HEK293T (cell line): ENCODE data around the gene GHRHR.

Source experiments
- CTCF ChIA-PET: fragments of 350-600 bp; formaldehyde crosslinking; extraction: SDS; loops from one replicate; lab custom pipeline; 2021; ENCODE audit warnings: antibody characterized with exemption, inconsistent platforms; lab: Yijun Ruan, JAX
- POLR2A ChIA-PET: fragments of 350-600 bp; formaldehyde crosslinking; extraction: SDS; loops from one replicate; lab custom pipeline; 2020; ENCODE audit warnings: antibody characterized with exemption, inconsistent platforms; lab: Yijun Ruan, JAX
- DNase-seq: peaks from one replicate; pipeline ENCODE4 v3.0.0; 2012; ENCODE audit warnings: mixed read lengths; ENCODE audit errors: extremely low spot score
- ARNT ChIP-seq: fragments of 450-650 bp; IDR thresholded peaks from 2 replicates; pipeline ENCODE4 v1.6.1; 2017; ENCODE audit warnings: mild to moderate bottlenecking
- BHLHE40 ChIP-seq: fragments of 450-650 bp; IDR thresholded peaks from 2 replicates; pipeline ENCODE4 v1.6.1; 2016; ENCODE audit warnings: mild to moderate bottlenecking, moderate library complexity, borderline replicate concordance
- CTBP1 ChIP-seq: fragments of 450-650 bp; IDR thresholded peaks from 2 replicates; pipeline ENCODE4 v1.6.1; 2016; ENCODE audit warnings: borderline replicate concordance
- ELF4 ChIP-seq: fragments of 450-650 bp; IDR thresholded peaks from 2 replicates; pipeline ENCODE4 v1.6.1; 2017; ENCODE audit warnings: antibody characterized with exemption
- FOXA1 ChIP-seq: fragments of 450-650 bp; IDR thresholded peaks from 2 replicates; pipeline ENCODE4 v1.6.1; 2016; ENCODE audit warnings: mild to moderate bottlenecking
- FOXK2 ChIP-seq: fragments of 450-650 bp; IDR thresholded peaks from 2 replicates; pipeline ENCODE4 v1.6.1; 2016; ENCODE audit warnings: mild to moderate bottlenecking
- FOXM1 ChIP-seq: fragments of 450-650 bp; IDR thresholded peaks from 2 replicates; pipeline ENCODE4 v1.6.1; 2017; ENCODE audit warnings: mild to moderate bottlenecking, borderline replicate concordance
- HDGF ChIP-seq: fragments of 450-650 bp; IDR thresholded peaks from 2 replicates; pipeline ENCODE4 v1.6.1; 2017; ENCODE audit warnings: antibody characterized with exemption, borderline replicate concordance
- L3MBTL2 ChIP-seq: fragments of 450-650 bp; conservative IDR thresholded peaks from 2 replicates; pipeline ENCODE4 v1.6.1; 2016; ENCODE audit warnings: mild to moderate bottlenecking
- LEF1 ChIP-seq: fragments of 450-650 bp; IDR thresholded peaks from 2 replicates; pipeline ENCODE4 v1.6.1; 2017; ENCODE audit warnings: mild to moderate bottlenecking, borderline replicate concordance
- NFRKB ChIP-seq: fragments of 450-650 bp; IDR thresholded peaks from 2 replicates; pipeline ENCODE4 v1.6.1; 2016; ENCODE audit warnings: mild to moderate bottlenecking, moderate library complexity
- PKNOX1 ChIP-seq: fragments of 450-650 bp; IDR thresholded peaks from 2 replicates; pipeline ENCODE4 v1.6.1; 2016
- SP1 ChIP-seq: fragments of 450-650 bp; IDR thresholded peaks from 2 replicates; pipeline ENCODE4 v1.6.1; 2017
- SUZ12 ChIP-seq: fragments of 450-650 bp; IDR thresholded peaks from 2 replicates; pipeline ENCODE4 v1.6.1; 2016; ENCODE audit warnings: mild to moderate bottlenecking
- TARDBP ChIP-seq: fragments of 450-650 bp; IDR thresholded peaks from 2 replicates; pipeline ENCODE4 v1.6.1; 2016
- ZNF384 ChIP-seq: fragments of 450-650 bp; IDR thresholded peaks from 2 replicates; pipeline ENCODE4 v1.6.1; 2016

GHRHR gene

GRCh38 chr7:30985756-30986155 lies 22.0 kb downstream of the GHRHR start:
- CTCF ChIA-PET, result interaction anchor here (0.8 to 6.4 kb wide), 3 partner anchors 136 to 184 kb away, joined by 3 to 137 read pairs (median 3); no protein-coding TSS in a partner anchor
- POLR2A ChIA-PET, result interaction anchor here (1.3 kb wide), 1 partner anchor 135 kb away, joined by 3 read pairs; no protein-coding TSS in a partner anchor
- DNase-seq, result no peak
- no peak for TF ChIP-seq FOXA1
- TF ChIP-seq TARDBP, result no peak
- TF ChIP-seq ARNT, result no peak
- TF ChIP-seq BHLHE40, result no peak
- no peak for TF ChIP-seq FOXM1
- no peak for TF ChIP-seq FOXK2
- no peak for TF ChIP-seq PKNOX1
- TF ChIP-seq ZNF384, result no peak
- no peak for TF ChIP-seq HDGF
- TF ChIP-seq LEF1, result no peak
- no peak for TF ChIP-seq SP1
- TF ChIP-seq NFRKB, result no peak
- TF ChIP-seq ELF4, result no peak
- TF ChIP-seq SUZ12, result no peak

GRCh38 chr7:30986331-30986730 lies 22.6 kb downstream of the GHRHR start:
- POLR2A ChIA-PET, result interaction anchor here (1.3 kb wide), 1 partner anchor 135 kb away, joined by 3 read pairs; no protein-coding TSS in a partner anchor

GRCh38 chr7:30986738-30987137 lies 23.0 kb downstream of the GHRHR start:
- TF ChIP-seq SP1 (no peak), ELF4 (no peak), NFRKB (no peak), LEF1 (no peak)
- ChIA-PET CTCF (interaction anchor here (6.4 kb wide), 1 partner anchor 135 kb away, joined by 137 read pairs; no protein-coding TSS in a partner anchor), POLR2A (no interaction called here)
- DNase-seq, result no peak

More at GRCh38 chr7:30986331-30986730, 22.6 kb downstream of the GHRHR start:
- no peak for DNase-seq
- TF ChIP-seq SUZ12 (no peak), LEF1 (no peak), ARNT (no peak), HDGF (no peak), FOXK2 (no peak), L3MBTL2 (no peak), PKNOX1 (no peak), FOXA1 (no peak), ZNF384 (no peak), TARDBP (no peak), ELF4 (no peak), NFRKB (no peak), SP1 (no peak), CTBP1 (no peak)
- CTCF ChIA-PET, result interaction anchor here (6.4 kb wide), 1 partner anchor 135 kb away, joined by 137 read pairs; no protein-coding TSS in a partner anchor

- no peak for DNase-seq
- ChIA-PET POLR2A (no interaction called here), CTCF (interaction anchor here (6.4 kb wide), 1 partner anchor 134 kb away, joined by 137 read pairs; no protein-coding TSS in a partner anchor)
- TF ChIP-seq NFRKB, result no peak
- no peak for TF ChIP-seq ELF4
- TF ChIP-seq FOXA1, result no peak
Observed at GRCh38 chr7:30987178-30987577, 23.4 kb downstream of the GHRHR start.

- DNase-seq, result no peak
- CTCF ChIA-PET, result interaction anchor here (0.9 to 1.0 kb wide), 2 partner anchors 135 to 137 kb away, joined by 3 to 4 read pairs; no protein-coding TSS in a partner anchor
- TF ChIP-seq BHLHE40 (no peak), PKNOX1 (no peak), CTBP1 (no peak), FOXM1 (no peak), TARDBP (no peak), FOXA1 (no peak), HDGF (no peak), SP1 (no peak), L3MBTL2 (no peak), LEF1 (no peak), SUZ12 (no peak), FOXK2 (no peak), ARNT (no peak), ZNF384 (no peak), ELF4 (no peak)
- POLR2A ChIA-PET, result no interaction called here
Observed at GRCh38 chr7:30987936-30988335, 24.2 kb downstream of the GHRHR start.

GRCh38 chr7:30988351-30989005 lies 24.7 kb downstream of the GHRHR start:
- DNase-seq, result no peak
- ChIA-PET CTCF (interaction anchor here (0.9 to 1.0 kb wide), 2 partner anchors 134 to 136 kb away, joined by 3 to 4 read pairs; no protein-coding TSS in a partner anchor), POLR2A (no interaction called here)
- no peak for TF ChIP-seq TARDBP
- no peak for TF ChIP-seq ZNF384
- TF ChIP-seq LEF1, result no peak
- TF ChIP-seq CTBP1, result no peak
- TF ChIP-seq NFRKB, result no peak
- no peak for TF ChIP-seq HDGF
- no peak for TF ChIP-seq BHLHE40
- TF ChIP-seq SUZ12, result no peak
- TF ChIP-seq PKNOX1, result no peak
- TF ChIP-seq FOXA1, result no peak
- no peak for TF ChIP-seq ELF4
- TF ChIP-seq FOXK2, result no peak
- TF ChIP-seq SP1, result no peak
